Panc1 (cell line): ENCODE data around the gene NFATC1. TPM values are rescaled to one million over a fixed set of nuclear protein-coding genes. Genes with fewer than 3 reads are reported as not detected.

Experiments used
- ATAC-seq: fragments of 200-7000 bp; cut with Tn5 transposase; 2 replicates; pipeline ENCODE4 v1.9.1; 2020; ENCODE audit warnings: mild to moderate bottlenecking, moderate library complexity
- BruUV-seq: library from RNA; stranded (reverse); fragments of 400-500 nt; replicated peaks from 2 replicates; lab custom pipeline; 2021; lab: Mats Ljungman, UMichigan
- CTCF ChIA-PET: fragments of 300-600 bp; sonication (Branson Sonifier 250); formaldehyde crosslinking; loops from one replicate; lab custom pipeline; 2022; ENCODE audit warnings: antibody characterized with exemption; lab: Charles Lee
- POLR2A ChIA-PET: fragments of 300-600 bp; sonication (Branson Sonifier 250); formaldehyde crosslinking; loops from one replicate; lab custom pipeline; 2022; ENCODE audit warnings: antibody characterized with exemption; lab: Charles Lee
- DNase-seq: peaks from one replicate; pipeline ENCODE4 v3.0.0-alpha.2; 2010; ENCODE audit warnings: low read depth, low spot score
- H3K27ac ChIP-seq: 2 replicates; pipeline ENCODE4 v1.5.1; 2011; ENCODE audit warnings: mild to moderate bottlenecking, low read length, inconsistent platforms
- H3K27me3 ChIP-seq: fragments of 200-500 bp; sonication (Bioruptor generic); 2 replicates; pipeline ENCODE4 v1.6.0; 2014; ENCODE audit warnings: low read length, inconsistent platforms; ENCODE audit not compliant: control insufficient read depth, insufficient read depth
- H3K36me3 ChIP-seq: fragments of 200-500 bp; sonication (Bioruptor generic); 2 replicates; pipeline ENCODE4 v1.5.1; 2014; ENCODE audit warnings: inconsistent platforms, mild to moderate bottlenecking, low read length, moderate library complexity; ENCODE audit not compliant: control insufficient read depth, insufficient read depth
- H3K4me1 ChIP-seq: 2 replicates; pipeline ENCODE4 v1.5.1; 2011; ENCODE audit warnings: inconsistent platforms, mild to moderate bottlenecking, low read length, moderate library complexity; ENCODE audit not compliant: control insufficient read depth, insufficient read depth
- H3K4me3 ChIP-seq, 2 experiments: 2 replicates each; pipeline ENCODE4 v1.5.1; 2011 to 2012; ENCODE audit warnings: low read depth in 2 of 2, low read length in 2 of 2, mild to moderate bottlenecking in 2 of 2, inconsistent platforms in 1 of 2, moderate library complexity in 1 of 2
- H3K9me3 ChIP-seq: fragments of 200-500 bp; sonication (Bioruptor generic); 2 replicates; pipeline ENCODE4 v1.5.1; 2014; ENCODE audit warnings: low read depth, mild to moderate bottlenecking, inconsistent platforms, low read length, moderate library complexity; ENCODE audit not compliant: control insufficient read depth, insufficient read depth
- POLR2AphosphoS5 ChIP-seq: IDR thresholded peaks from 2 replicates; pipeline ENCODE4 v1.6.1; 2012; ENCODE audit warnings: mild to moderate bottlenecking, low read depth, low read length, moderate library complexity
- SIN3A ChIP-seq: IDR thresholded peaks from 2 replicates; pipeline ENCODE4 v1.6.1; 2012; ENCODE audit warnings: low read depth, mild to moderate bottlenecking, low read length, moderate library complexity, borderline replicate concordance; ENCODE audit not compliant: insufficient read depth
- TCF7L2 ChIP-seq: IDR thresholded peaks from 2 replicates; pipeline ENCODE4 v1.6.1; 2011; ENCODE audit warnings: mild to moderate bottlenecking, low read depth, low read length, inconsistent platforms
- in situ Hi-C: cut with HindIII; loops from 2 replicates; pipeline ENCODE4 v1.10.0; 2016; ENCODE audit warnings: low sequenced_read_pairs, low pct_unique_long_range_greater_than_20kb
- intact Hi-C: fragments of 100-400 bp; cut with micrococcal nuclease; formaldehyde crosslinking; loops from one replicate; pipeline ENCODE4 v1.10.0; 2022; ENCODE audit not compliant: unreplicated experiment
- total RNA-seq: library from RNA; stranded (reverse); gene quantifications from one replicate; pipeline ENCODE4 v1.2.1, GENCODE V29; 2021; ENCODE audit not compliant: unreplicated experiment
- TF ChIP-seq, protein P1 (sequence below): fragments of 450-650 bp; IDR thresholded peaks from 2 replicates; pipeline ENCODE4 v1.5.1; 2017; ENCODE audit warnings: mild to moderate bottlenecking
- TF ChIP-seq, protein P2 (sequence below), 2 experiments: IDR thresholded peaks; 2 replicates each; pipeline ENCODE4 v1.6.1; 2011 to 2012; ENCODE audit warnings: low read depth in 2 of 2, control low read depth in 1 of 2, low read length in 1 of 2, mild to moderate bottlenecking in 1 of 2, moderate library complexity in 1 of 2; ENCODE audit not compliant: insufficient read depth in 1 of 2

The NFATC1 gene
- total RNA-seq, 1 experiment from 2014 or later = 30.8 TPM

DNA sequence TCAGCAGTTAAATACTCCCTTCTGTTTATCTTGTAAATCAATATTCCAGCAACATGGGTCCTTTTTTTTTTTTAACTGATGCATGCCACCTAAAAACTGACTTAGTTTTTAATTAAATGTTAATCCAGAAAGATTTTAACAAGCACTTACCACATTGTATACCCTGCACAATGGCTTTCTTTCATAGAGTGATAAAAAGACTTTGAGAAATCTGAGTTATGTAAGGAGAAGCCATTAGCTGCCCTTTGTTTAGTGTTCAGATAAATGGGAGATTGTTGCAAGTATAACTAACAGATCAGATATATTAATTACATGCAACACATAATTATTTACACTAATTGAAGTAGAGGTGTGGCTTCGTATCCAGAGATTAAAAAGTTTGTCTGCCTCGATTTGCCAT, 22.7 kb upstream of the NFATC1 start:
- DNase-seq (no peak), ATAC-seq (no peak)
- TF ChIP-seq, protein P1, sequence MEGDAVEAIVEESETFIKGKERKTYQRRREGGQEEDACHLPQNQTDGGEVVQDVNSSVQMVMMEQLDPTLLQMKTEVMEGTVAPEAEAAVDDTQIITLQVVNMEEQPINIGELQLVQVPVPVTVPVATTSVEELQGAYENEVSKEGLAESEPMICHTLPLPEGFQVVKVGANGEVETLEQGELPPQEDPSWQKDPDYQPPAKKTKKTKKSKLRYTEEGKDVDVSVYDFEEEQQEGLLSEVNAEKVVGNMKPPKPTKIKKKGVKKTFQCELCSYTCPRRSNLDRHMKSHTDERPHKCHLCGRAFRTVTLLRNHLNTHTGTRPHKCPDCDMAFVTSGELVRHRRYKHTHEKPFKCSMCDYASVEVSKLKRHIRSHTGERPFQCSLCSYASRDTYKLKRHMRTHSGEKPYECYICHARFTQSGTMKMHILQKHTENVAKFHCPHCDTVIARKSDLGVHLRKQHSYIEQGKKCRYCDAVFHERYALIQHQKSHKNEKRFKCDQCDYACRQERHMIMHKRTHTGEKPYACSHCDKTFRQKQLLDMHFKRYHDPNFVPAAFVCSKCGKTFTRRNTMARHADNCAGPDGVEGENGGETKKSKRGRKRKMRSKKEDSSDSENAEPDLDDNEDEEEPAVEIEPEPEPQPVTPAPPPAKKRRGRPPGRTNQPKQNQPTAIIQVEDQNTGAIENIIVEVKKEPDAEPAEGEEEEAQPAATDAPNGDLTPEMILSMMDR = no peak
- TF ChIP-seq, protein P2, sequence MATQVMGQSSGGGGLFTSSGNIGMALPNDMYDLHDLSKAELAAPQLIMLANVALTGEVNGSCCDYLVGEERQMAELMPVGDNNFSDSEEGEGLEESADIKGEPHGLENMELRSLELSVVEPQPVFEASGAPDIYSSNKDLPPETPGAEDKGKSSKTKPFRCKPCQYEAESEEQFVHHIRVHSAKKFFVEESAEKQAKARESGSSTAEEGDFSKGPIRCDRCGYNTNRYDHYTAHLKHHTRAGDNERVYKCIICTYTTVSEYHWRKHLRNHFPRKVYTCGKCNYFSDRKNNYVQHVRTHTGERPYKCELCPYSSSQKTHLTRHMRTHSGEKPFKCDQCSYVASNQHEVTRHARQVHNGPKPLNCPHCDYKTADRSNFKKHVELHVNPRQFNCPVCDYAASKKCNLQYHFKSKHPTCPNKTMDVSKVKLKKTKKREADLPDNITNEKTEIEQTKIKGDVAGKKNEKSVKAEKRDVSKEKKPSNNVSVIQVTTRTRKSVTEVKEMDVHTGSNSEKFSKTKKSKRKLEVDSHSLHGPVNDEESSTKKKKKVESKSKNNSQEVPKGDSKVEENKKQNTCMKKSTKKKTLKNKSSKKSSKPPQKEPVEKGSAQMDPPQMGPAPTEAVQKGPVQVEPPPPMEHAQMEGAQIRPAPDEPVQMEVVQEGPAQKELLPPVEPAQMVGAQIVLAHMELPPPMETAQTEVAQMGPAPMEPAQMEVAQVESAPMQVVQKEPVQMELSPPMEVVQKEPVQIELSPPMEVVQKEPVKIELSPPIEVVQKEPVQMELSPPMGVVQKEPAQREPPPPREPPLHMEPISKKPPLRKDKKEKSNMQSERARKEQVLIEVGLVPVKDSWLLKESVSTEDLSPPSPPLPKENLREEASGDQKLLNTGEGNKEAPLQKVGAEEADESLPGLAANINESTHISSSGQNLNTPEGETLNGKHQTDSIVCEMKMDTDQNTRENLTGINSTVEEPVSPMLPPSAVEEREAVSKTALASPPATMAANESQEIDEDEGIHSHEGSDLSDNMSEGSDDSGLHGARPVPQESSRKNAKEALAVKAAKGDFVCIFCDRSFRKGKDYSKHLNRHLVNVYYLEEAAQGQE (IDR thresholded peaks at IDR 0.05; ENCODE audit: insufficient read depth in 1 of 2, low read depth in 2 of 2, low read length in 1 of 2) = no peak
- TF ChIP-seq TCF7L2 = no peak
- no peak for TF ChIP-seq SIN3A
- no peak for TF ChIP-seq POLR2AphosphoS5
- Histone ChIP-seq H3K36me3 (no peaks in the 10 kb centered on the region), H3K4me3 (no peak overlapping the region), H3K27me3 (no peaks in the 10 kb centered on the region), H3K4me1 (no peaks in the 10 kb centered on the region), H3K9me3 (no peaks in the 10 kb centered on the region), H3K27ac (no peak overlapping the region)
- ChIA-PET CTCF (interaction anchor here (0.7 kb wide), 2 partner anchors 284 to 352 kb away, joined by 4 to 5 read pairs; no protein-coding TSS in a partner anchor), POLR2A (no interaction called here)
- in situ Hi-C loops = no loop called here
- intact Hi-C loops = no loop called here
- BruUV-seq = no TSS peak

DNA sequence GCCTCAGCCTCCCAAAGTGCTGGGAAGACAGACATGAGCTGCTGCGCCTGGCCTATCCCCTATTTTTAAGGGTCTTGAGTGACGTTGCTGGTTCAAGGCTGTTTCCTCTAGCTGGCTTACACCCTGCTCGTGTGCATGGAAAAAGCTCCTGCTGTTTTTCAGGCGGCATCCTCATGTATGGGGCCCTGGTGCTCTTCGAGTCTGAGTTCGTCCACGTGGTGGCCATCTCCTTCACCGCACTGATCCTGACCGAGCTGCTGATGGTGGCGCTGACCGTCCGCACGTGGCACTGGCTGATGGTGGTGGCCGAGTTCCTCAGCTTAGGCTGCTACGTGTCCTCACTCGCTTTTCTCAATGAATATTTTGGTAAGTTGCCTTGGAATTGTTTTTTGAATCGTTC, 22.0 kb upstream of the NFATC1 start:
- H3K4me1 ChIP-seq = no peaks in the 10 kb centered on the region; the same call in 1 of the 2 replicates
- ChIA-PET CTCF (no interaction called here), POLR2A (no interaction called here)
- H3K27me3 ChIP-seq = no peaks in the 10 kb centered on the region
- in situ Hi-C loops = no loop called here
- no peaks in the 10 kb centered on the region for H3K9me3 ChIP-seq
- no peaks in the 10 kb centered on the region for H3K36me3 ChIP-seq
- intact Hi-C loops = no loop called here
- no peak overlapping the region for H3K27ac ChIP-seq
- no peak overlapping the region for H3K4me3 ChIP-seq
- no peak for TF ChIP-seq TCF7L2
- TF ChIP-seq, protein P1 = no peak
- no peak for TF ChIP-seq POLR2AphosphoS5
- TF ChIP-seq SIN3A = no peak
- TF ChIP-seq, protein P2 (IDR thresholded peaks at IDR 0.05; ENCODE audit: insufficient read depth in 1 of 2, low read depth in 2 of 2, low read length in 1 of 2) = no peak
- no peak for ATAC-seq
- no peak for DNase-seq
- no TSS peak for BruUV-seq
